Neural cell (in vitro differentiated cells): Measurements from ENCODE around the gene FOXS1.

Experiments used
- EP300 ChIP-seq: fragments of 450-650 bp; conservative IDR thresholded peaks from 2 replicates; pipeline ENCODE4 v1.6.1; 2014; ENCODE audit warnings: antibody characterized with exemption, mild to moderate bottlenecking, moderate library complexity; ENCODE audit not compliant: poor library complexity, severe bottlenecking
- EZH2 ChIP-seq: fragments of 200-600, 300-800 bp; shearing (Covaris generic), sonication (generic); IDR thresholded peaks from 2 replicates; pipeline ENCODE4 v1.6.1; 2014; ENCODE audit warnings: antibody characterized with exemption, low read length, borderline replicate concordance, mild to moderate bottlenecking; ENCODE audit not compliant: insufficient read depth, poor library complexity, severe bottlenecking
- POLR2AphosphoS5 ChIP-seq: IDR thresholded peaks from 2 replicates; pipeline ENCODE4 v1.6.1; 2012
- REST ChIP-seq: IDR thresholded peaks from 2 replicates; pipeline ENCODE4 v1.6.1; 2012; ENCODE audit warnings: borderline replicate concordance
- TAF1 ChIP-seq: IDR thresholded peaks from 2 replicates; pipeline ENCODE4 v1.6.1; 2012; ENCODE audit warnings: low read depth
- TF ChIP-seq, protein P1 (sequence below): fragments of 450-650 bp; IDR thresholded peaks from 2 replicates; pipeline ENCODE4 v1.5.1; 2014; ENCODE audit warnings: antibody characterized with exemption, mild to moderate bottlenecking, moderate library complexity; ENCODE audit not compliant: poor library complexity, severe bottlenecking

DNA sequence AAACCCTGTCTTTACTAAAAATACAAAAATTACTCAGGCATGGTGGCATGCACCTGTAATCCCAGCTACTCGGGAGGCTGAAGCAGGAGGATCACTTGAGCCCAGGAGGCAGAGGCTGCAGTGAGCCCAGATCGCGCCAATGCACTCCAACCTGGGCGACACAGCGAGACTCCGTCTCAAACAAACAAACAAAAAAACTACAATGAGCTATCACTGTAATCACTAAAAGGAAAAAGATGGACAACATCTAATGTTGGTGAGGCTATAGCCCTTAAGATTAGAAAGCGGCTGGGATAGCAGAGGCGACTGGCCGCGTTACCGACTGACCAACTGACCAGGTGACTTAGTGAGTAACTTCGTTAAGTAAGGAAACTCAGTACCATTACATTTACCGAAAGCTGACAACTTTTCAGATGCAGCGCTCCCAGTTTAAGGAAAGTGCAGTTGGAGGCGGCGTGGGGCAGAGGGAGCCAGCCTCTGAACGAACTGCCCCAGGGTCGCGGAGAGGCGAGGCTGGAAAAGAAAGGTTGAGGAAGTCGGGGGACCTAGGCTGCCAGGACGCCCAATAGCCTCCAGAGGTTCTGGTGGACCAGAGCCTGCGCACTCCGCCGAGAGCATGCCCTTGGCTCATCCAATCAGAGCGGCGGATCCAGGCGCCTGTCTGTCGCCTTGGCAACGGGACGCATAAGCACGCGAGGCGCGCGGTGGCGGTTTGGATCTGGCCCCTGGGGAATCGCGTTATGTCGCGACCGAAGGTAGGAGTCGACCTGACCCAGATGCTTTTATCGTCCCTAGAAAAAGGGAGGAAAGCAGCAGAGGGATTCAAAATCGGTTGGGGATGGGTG is 34.0 kb upstream of the FOXS1 start:
- TF ChIP-seq POLR2AphosphoS5 (peak; percentile 51), TAF1 (no peak), REST (no peak), EZH2 (no peak), EP300 (peak; percentile 67)
- TF ChIP-seq, protein P1, sequence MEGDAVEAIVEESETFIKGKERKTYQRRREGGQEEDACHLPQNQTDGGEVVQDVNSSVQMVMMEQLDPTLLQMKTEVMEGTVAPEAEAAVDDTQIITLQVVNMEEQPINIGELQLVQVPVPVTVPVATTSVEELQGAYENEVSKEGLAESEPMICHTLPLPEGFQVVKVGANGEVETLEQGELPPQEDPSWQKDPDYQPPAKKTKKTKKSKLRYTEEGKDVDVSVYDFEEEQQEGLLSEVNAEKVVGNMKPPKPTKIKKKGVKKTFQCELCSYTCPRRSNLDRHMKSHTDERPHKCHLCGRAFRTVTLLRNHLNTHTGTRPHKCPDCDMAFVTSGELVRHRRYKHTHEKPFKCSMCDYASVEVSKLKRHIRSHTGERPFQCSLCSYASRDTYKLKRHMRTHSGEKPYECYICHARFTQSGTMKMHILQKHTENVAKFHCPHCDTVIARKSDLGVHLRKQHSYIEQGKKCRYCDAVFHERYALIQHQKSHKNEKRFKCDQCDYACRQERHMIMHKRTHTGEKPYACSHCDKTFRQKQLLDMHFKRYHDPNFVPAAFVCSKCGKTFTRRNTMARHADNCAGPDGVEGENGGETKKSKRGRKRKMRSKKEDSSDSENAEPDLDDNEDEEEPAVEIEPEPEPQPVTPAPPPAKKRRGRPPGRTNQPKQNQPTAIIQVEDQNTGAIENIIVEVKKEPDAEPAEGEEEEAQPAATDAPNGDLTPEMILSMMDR = peak; percentile 46
